Breast epithelium (tissue), 3 donors: ENCODE measurements around the gene CCDC148.

ENCODE experiments used
- CTCF ChIP-seq, 3 donors: fragments of 450-650 bp; IDR thresholded peaks; one replicate each; pipeline ENCODE4 v1.5.1; 2016 to 2017; ENCODE audit warnings: antibody characterized with exemption in 3 of 3, mild to moderate bottlenecking in 3 of 3, moderate library complexity in 3 of 3
- POLR2A ChIP-seq: fragments of 450-650 bp; IDR thresholded peaks from one replicate; pipeline ENCODE4 v1.6.1; 2016; ENCODE audit warnings: antibody characterized with exemption, mild to moderate bottlenecking, moderate library complexity
- POLR2AphosphoS5 ChIP-seq, 3 donors: sonication (generic); formaldehyde crosslinking; IDR thresholded peaks; one replicate each; pipeline ENCODE4 v1.6.1; 2017; ENCODE audit warnings: antibody characterized with exemption in 3 of 3

- TF ChIP-seq POLR2AphosphoS5 (IDR thresholded peaks at IDR 0.05) (no peak), CTCF (IDR thresholded peaks at IDR 0.05) (peak in 1 of 3 donors; percentile 18), POLR2A (no peak)
Observed at GRCh38 chr2:158464426-158465281, 8.1 kb upstream of the CCDC148 start.
